GM23248 (cell line): ENCODE data around the gene VANGL2.

ENCODE experiments used
- EZH2 ChIP-seq: fragments of 200-600 bp; sonication (generic); IDR thresholded peaks from 2 replicates; pipeline ENCODE4 v1.6.1; 2018; ENCODE audit warnings: antibody characterized with exemption, mild to moderate bottlenecking; ENCODE audit not compliant: insufficient read depth, poor library complexity, severe bottlenecking
- EZH2phosphoT487 ChIP-seq: fragments of 200-600 bp; sonication (generic); IDR thresholded peaks from 2 replicates; pipeline ENCODE4 v1.6.1; 2018; ENCODE audit warnings: antibody characterized with exemption, moderate library complexity, mild to moderate bottlenecking, low read depth; ENCODE audit not compliant: insufficient read depth

- TF ChIP-seq EZH2 (no peak), EZH2phosphoT487 (no peak)
Observed at GRCh38 chr1:160352555-160352954, 47.8 kb upstream of the VANGL2 start.
